Breast epithelium (tissue), 3 donors: ENCODE results near the gene S100A7.

ENCODE experiments used
- POLR2A ChIP-seq: fragments of 450-650 bp; IDR thresholded peaks from one replicate; pipeline ENCODE4 v1.6.1; 2016; ENCODE audit warnings: antibody characterized with exemption, mild to moderate bottlenecking, moderate library complexity
- TF ChIP-seq, protein P1 (sequence below), 3 donors: fragments of 450-650 bp; IDR thresholded peaks; one replicate each; pipeline ENCODE4 v1.5.1; 2016 to 2017; ENCODE audit warnings: antibody characterized with exemption in 3 of 3, mild to moderate bottlenecking in 3 of 3, moderate library complexity in 3 of 3

GRCh38 chr1:153488731-153489130 lies 28.3 kb upstream of the S100A7 start:
- TF ChIP-seq, protein P1, sequence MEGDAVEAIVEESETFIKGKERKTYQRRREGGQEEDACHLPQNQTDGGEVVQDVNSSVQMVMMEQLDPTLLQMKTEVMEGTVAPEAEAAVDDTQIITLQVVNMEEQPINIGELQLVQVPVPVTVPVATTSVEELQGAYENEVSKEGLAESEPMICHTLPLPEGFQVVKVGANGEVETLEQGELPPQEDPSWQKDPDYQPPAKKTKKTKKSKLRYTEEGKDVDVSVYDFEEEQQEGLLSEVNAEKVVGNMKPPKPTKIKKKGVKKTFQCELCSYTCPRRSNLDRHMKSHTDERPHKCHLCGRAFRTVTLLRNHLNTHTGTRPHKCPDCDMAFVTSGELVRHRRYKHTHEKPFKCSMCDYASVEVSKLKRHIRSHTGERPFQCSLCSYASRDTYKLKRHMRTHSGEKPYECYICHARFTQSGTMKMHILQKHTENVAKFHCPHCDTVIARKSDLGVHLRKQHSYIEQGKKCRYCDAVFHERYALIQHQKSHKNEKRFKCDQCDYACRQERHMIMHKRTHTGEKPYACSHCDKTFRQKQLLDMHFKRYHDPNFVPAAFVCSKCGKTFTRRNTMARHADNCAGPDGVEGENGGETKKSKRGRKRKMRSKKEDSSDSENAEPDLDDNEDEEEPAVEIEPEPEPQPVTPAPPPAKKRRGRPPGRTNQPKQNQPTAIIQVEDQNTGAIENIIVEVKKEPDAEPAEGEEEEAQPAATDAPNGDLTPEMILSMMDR (IDR thresholded peaks at IDR 0.05), result no peak
- no peak for TF ChIP-seq POLR2A
